Testis (tissue), 2 donors: ENCODE data around the gene BCR.

Experiments
- CTCF ChIP-seq, 3 experiments: fragments of 450-650 bp in 2 of 3; fragments of 200-600 bp in 1 of 3; sonication (generic) in 1 of 3; IDR thresholded peaks; one replicate each; pipeline ENCODE4 v1.5.1; 2016 to 2019; ENCODE audit warnings: antibody characterized with exemption in 3 of 3, mild to moderate bottlenecking in 2 of 3, moderate library complexity in 1 of 3
- POLR2A ChIP-seq: fragments of 450-650 bp; IDR thresholded peaks from one replicate; pipeline ENCODE4 v1.6.1; 2017; ENCODE audit warnings: antibody characterized with exemption, mild to moderate bottlenecking, moderate library complexity

- TF ChIP-seq POLR2A (no peak), CTCF (IDR thresholded peaks at IDR 0.05) (no peak)
Measured at GRCh38 chr22:23283591-23284503, 103.5 kb downstream of the BCR start.
